AG04450 (cell line): ENCODE measurements around the gene SORCS2. TPM values are rescaled to one million over a fixed set of nuclear protein-coding genes. Genes with fewer than 3 reads are reported as not detected.

ENCODE experiments used
- CTCF ChIA-PET: fragments of 300-600, 350-600 bp; formaldehyde crosslinking; extraction: SDS; loops from one replicate; lab custom pipeline; 2022; ENCODE audit warnings: antibody characterized with exemption, inconsistent platforms; lab: Charles Lee
- POLR2A ChIA-PET: fragments of 350-600 bp; formaldehyde crosslinking; extraction: SDS; loops from one replicate; lab custom pipeline; 2021; ENCODE audit warnings: antibody characterized with exemption, inconsistent platforms; lab: Yijun Ruan, JAX
- DNase-seq: peaks from one replicate; pipeline ENCODE4 v3.0.0-alpha.2; 2011; ENCODE audit warnings: low read depth, low spot score
- H3K27ac ChIP-seq: one replicate; pipeline ENCODE4 v1.5.1; 2012; ENCODE audit warnings: low read depth, low read length, control low read depth
- H3K27me3 ChIP-seq: one replicate; pipeline ENCODE4 v1.6.0; 2012; ENCODE audit warnings: low read length; ENCODE audit not compliant: control insufficient read depth, insufficient read depth
- H3K4me3 ChIP-seq: 2 replicates; pipeline ENCODE4 v1.5.1; 2011; ENCODE audit warnings: mild to moderate bottlenecking, low read depth, low read length, control low read depth
- H3K9me3 ChIP-seq: 2 replicates; pipeline ENCODE4 v1.5.1; 2012; ENCODE audit warnings: low read length; ENCODE audit not compliant: control insufficient read depth, insufficient read depth
- polyA plus RNA-seq: library from polyadenylated mRNA; depleted of rRNA; stranded (reverse); fragments of >200 nt; gene quantifications from 2 replicates; pipeline ENCODE4 v1.2.3, GENCODE V29; 2011
- TF ChIP-seq, protein P1 (sequence below): IDR thresholded peaks from 2 replicates; pipeline ENCODE4 v1.5.1; 2011; ENCODE audit warnings: low read depth, low read length, control low read depth, inconsistent platforms

SORCS2 gene
- polyA plus RNA-seq, 1 experiment = 0.29 TPM

DNA sequence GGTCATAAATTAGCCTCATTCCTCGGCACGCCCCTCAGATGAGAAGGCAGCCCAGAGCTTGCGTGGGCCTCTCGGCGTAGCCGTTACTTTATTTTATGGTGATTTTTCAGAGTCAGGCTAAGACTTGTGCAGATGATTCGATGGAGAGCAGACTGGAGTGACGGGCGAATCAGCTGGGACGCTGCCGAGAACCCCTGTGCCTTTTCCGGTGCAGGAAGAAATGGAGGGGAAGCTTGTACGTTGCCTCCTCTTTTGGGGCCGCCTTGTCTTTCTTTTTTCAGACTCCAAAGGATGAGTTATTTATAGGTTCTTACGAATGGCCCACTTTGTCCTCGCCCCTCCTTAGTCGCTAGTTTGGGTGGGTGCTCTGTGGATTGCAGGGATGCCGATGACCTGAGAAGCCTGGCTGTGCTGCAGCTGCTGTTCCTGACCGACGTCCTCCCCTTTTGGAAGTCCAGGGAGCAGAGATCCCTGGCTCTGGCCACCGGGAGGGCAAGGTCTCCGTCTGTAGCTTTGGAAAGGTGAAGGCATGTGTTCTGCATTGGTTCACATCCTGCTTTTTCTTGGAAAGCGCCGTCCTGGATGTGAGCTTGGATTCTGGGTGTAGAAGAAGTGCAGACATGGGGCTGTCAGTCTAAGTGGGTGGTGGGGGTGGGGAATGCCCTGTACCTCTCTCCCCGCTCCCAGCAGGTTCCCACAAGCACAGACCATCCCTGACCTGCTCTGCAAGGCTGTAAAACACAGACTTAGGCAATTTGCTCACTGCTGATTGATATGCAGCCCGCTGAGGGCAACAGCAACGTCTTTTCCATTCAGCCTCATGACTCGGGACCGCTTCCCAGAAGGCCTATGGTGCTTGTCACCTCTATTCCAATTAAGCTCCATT lies 9.3 kb downstream of the SORCS2 start:
- H3K27me3 ChIP-seq = no peaks in the 10 kb centered on the region
- no peak for DNase-seq
- TF ChIP-seq, protein P1, sequence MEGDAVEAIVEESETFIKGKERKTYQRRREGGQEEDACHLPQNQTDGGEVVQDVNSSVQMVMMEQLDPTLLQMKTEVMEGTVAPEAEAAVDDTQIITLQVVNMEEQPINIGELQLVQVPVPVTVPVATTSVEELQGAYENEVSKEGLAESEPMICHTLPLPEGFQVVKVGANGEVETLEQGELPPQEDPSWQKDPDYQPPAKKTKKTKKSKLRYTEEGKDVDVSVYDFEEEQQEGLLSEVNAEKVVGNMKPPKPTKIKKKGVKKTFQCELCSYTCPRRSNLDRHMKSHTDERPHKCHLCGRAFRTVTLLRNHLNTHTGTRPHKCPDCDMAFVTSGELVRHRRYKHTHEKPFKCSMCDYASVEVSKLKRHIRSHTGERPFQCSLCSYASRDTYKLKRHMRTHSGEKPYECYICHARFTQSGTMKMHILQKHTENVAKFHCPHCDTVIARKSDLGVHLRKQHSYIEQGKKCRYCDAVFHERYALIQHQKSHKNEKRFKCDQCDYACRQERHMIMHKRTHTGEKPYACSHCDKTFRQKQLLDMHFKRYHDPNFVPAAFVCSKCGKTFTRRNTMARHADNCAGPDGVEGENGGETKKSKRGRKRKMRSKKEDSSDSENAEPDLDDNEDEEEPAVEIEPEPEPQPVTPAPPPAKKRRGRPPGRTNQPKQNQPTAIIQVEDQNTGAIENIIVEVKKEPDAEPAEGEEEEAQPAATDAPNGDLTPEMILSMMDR = no peak
- H3K9me3 ChIP-seq = no peaks in the 10 kb centered on the region
- no peak overlapping the region for H3K27ac ChIP-seq
- ChIA-PET CTCF (interaction anchor here (1.9 kb wide), 1 partner anchor 10 kb away, joined by 8 read pairs; no protein-coding TSS in a partner anchor), POLR2A (no interaction called here)
- no peak overlapping the region for H3K4me3 ChIP-seq

DNA sequence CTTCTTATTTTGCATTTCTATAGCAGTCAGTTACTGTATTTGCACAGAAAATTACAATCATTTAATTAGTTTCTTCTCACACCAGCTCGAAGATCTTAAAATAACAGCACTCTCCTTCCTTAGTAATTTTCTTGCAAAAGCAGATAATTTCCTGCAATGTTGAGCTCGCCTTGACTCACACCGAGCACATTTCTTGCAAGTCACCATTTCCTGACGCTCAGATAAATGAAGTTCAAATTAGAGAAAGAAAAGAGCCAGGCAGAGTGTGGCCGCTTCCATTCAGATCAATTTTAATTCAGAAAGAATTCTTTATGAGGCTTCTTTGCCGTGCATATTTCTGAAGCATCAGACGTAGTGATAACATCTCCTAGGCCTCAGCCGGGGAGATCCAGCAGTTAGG lies 10.1 kb downstream of the SORCS2 start:
- H3K27ac ChIP-seq = no peak overlapping the region
- H3K27me3 ChIP-seq = no peaks in the 10 kb centered on the region
- no peak overlapping the region for H3K4me3 ChIP-seq
- TF ChIP-seq, protein P1 = no peak
- DNase-seq = no peak
- ChIA-PET CTCF (interaction anchor here (1.9 kb wide), 1 partner anchor 11 kb away, joined by 8 read pairs; no protein-coding TSS in a partner anchor), POLR2A (no interaction called here)
- no peaks in the 10 kb centered on the region; the same call in 1 of the 2 replicates for H3K9me3 ChIP-seq

DNA sequence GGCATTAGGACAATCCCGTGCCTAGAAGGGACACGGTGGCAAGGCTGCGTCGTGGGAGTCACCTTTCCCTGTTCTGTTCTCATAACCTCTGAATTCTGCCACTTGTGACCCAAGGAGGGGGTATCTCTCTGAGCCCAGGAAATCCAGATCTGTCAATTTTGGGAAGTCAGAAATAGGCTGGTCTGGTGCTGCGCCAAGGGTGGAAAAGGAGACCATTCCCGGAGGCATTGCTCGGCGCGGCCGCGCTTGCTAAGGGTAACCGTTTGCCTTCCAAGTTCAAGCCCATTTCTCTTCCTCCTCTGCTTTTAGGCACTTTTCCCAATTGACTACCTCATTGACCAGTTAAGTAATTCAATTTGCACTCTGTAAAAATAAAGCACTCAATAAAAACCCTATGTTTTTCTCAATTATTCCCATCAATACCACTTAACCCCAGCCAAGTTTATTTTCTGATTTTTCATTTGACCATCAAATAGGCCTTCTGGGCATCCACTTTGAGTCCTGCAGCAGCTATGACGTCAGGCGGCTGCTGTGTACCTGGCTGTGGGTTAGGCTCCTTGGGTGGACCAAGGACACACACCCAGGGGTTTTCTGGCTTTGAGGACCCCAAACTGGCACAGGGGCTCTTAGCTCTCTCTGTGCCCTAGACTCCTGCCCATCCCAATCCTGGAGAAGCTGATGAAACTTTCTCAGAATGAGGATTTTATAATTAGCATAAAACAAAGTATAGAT lies 12.5 kb downstream of the SORCS2 start:
- TF ChIP-seq, protein P1 = no peak
- ChIA-PET POLR2A (no interaction called here), CTCF (interaction anchor here (0.8 to 1.0 kb wide), 2 partner anchors 13 to 57 kb away, joined by 3 to 4 read pairs; no protein-coding TSS in a partner anchor)
- H3K27me3 ChIP-seq = no peaks in the 10 kb centered on the region
- DNase-seq = no peak
- H3K4me3 ChIP-seq = no peak overlapping the region
- H3K27ac ChIP-seq = no peak overlapping the region
- H3K9me3 ChIP-seq = no peaks in the 10 kb centered on the region; the same call in 1 of the 2 replicates

DNA sequence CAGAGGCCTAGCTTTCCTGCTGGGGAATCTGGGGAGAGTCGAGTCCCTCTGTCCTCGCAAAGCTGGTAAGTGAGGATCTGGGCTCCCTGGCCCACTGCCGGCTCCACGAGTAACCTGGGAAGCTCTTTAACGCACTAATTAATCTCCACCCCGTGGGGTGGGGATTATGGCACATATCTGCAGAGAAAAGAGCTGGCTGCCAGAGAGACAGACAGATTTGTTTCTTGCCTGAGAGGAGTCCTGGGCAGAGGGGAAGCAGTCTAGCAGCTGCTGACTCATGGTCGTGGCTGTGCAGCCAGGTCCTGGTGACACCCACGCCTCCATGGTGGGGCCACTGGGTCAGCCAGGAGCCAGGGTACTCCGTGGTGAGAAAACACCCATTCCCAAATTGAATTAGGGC lies 14.0 kb downstream of the SORCS2 start:
- POLR2A ChIA-PET = interaction anchor here (0.6 to 1.5 kb wide), 2 partner anchors 11 to 72 kb away, joined by 3 to 4 read pairs; no protein-coding TSS in a partner anchor
- peak overlapping the region; percentile 91 for H3K27ac ChIP-seq

More for the DNA sequence above, 14.0 kb downstream of the SORCS2 start:
- DNase-seq = no peak
- TF ChIP-seq, protein P1 = no peak
- Histone ChIP-seq H3K27me3 (no peaks in the 10 kb centered on the region), H3K4me3 (no peak overlapping the region), H3K9me3 (no peaks in the 10 kb centered on the region; the same call in 1 of the 2 replicates)
- CTCF ChIA-PET = interaction anchor here (1.0 to 1.1 kb wide), 2 partner anchors 11 to 105 kb away, joined by 3 to 11 read pairs; no protein-coding TSS in a partner anchor
